LNCaP clone FGC (cell line): ENCODE data around the gene CHRNA7.

Experiments used
- DNase-seq: peaks from one replicate; pipeline ENCODE4 v3.0.0-alpha.2; 2011; ENCODE audit warnings: low read depth
- H3K4me3 ChIP-seq: 2 replicates; pipeline ENCODE4 v1.5.1; 2011; ENCODE audit warnings: mild to moderate bottlenecking, low read depth, low read length, control low read depth
- CTCF ChIP-seq: IDR thresholded peaks from 2 replicates; pipeline ENCODE4 v1.5.1; 2012; ENCODE audit warnings: mild to moderate bottlenecking; ENCODE audit not compliant: control insufficient read depth, insufficient read depth; ENCODE audit errors: extremely low read depth

CHRNA7 gene

GRCh38 chr15:32119286-32119685 lies 89.0 kb downstream of the CHRNA7 start:
- H3K4me3 ChIP-seq: no peak overlapping the region
- TF ChIP-seq CTCF: no peak
- no peak for DNase-seq

GRCh38 chr15:32119694-32120330 lies 89.5 kb downstream of the CHRNA7 start:
- H3K4me3 ChIP-seq: no peak overlapping the region
- no peak for DNase-seq
- TF ChIP-seq CTCF: no peak

- DNase-seq: no peak
- TF ChIP-seq CTCF: no peak
- H3K4me3 ChIP-seq: no peak overlapping the region
Observed at GRCh38 chr15:32120577-32121383, 90.5 kb downstream of the CHRNA7 start.

- DNase-seq: no peak
- no peak for TF ChIP-seq CTCF
- no peak overlapping the region for H3K4me3 ChIP-seq
Observed at GRCh38 chr15:32121384-32121695, 91.0 kb downstream of the CHRNA7 start.

- H3K4me3 ChIP-seq: no peak overlapping the region
- DNase-seq: no peak
- TF ChIP-seq CTCF: no peak
Observed at GRCh38 chr15:32122013-32122412, 91.7 kb downstream of the CHRNA7 start.

GRCh38 chr15:32123473-32123872 lies 93.2 kb downstream of the CHRNA7 start:
- no peak overlapping the region for H3K4me3 ChIP-seq
- no peak for TF ChIP-seq CTCF
- DNase-seq: no peak
